K562 (cell line): ENCODE results near the gene DGAT2. TPM values are rescaled to one million over a fixed set of nuclear protein-coding genes. Genes with fewer than 3 reads are reported as not detected.

Experiments used
- CBX8 ChIP-seq: fragments of 200-600 bp; sonication (generic); IDR thresholded peaks from 2 replicates; pipeline ENCODE4 v1.6.1; 2012; ENCODE audit warnings: borderline replicate concordance, mixed run types, low read depth, mild to moderate bottlenecking, moderate library complexity, mixed read lengths, low read length, control low read depth, inconsistent platforms; ENCODE audit not compliant: poor library complexity, severe bottlenecking; ENCODE audit errors: extremely low read depth
- DACH1 ChIP-seq: fragments of 450-650 bp; IDR thresholded peaks from 2 replicates; pipeline ENCODE4 v1.6.1; 2018; ENCODE audit not compliant: partially characterized antibody
- E2F3 ChIP-seq: fragments of 250-450 bp; sonication (Bioruptor Pico); IDR thresholded peaks from 2 replicates; pipeline ENCODE4 v1.4.0; 2020; ENCODE audit warnings: mild to moderate bottlenecking
- EGR1 ChIP-seq: fragments of 450-650 bp; conservative IDR thresholded peaks from 2 replicates; pipeline ENCODE4 v1.6.1; 2017; ENCODE audit warnings: mild to moderate bottlenecking
- ELF1 ChIP-seq: fragments of 200-800 bp; sonication (Bioruptor generic); IDR thresholded peaks from 2 replicates; pipeline ENCODE4 v1.6.1; 2016; ENCODE audit warnings: missing genetic modification characterization, missing compliant biosample characterization
- ERF ChIP-seq: fragments of 450-650 bp; formaldehyde crosslinking; IDR thresholded peaks from 2 replicates; pipeline ENCODE4 v1.4.0; 2020; ENCODE audit warnings: mild to moderate bottlenecking, mixed read lengths
- FOXM1 ChIP-seq, 2 experiments: fragments of 450-650 bp in 1 of 2; sonication (generic) in 1 of 2; formaldehyde crosslinking in 1 of 2; IDR thresholded peaks; 2 replicates each; pipeline versions ENCODE4 v1.6.1 to v1.9.0; 2017 to 2022; ENCODE audit warnings: low read depth in 2 of 2, mild to moderate bottlenecking in 2 of 2, missing genetic modification reagents in 1 of 2, moderate library complexity in 1 of 2
- HDAC2 ChIP-seq: fragments of 450-650 bp; IDR thresholded peaks from 2 replicates; pipeline ENCODE4 v1.6.1; 2016; ENCODE audit warnings: mild to moderate bottlenecking
- MAFK ChIP-seq: IDR thresholded peaks from 2 replicates; pipeline ENCODE4 v1.6.1; 2011; ENCODE audit warnings: low read length, improper control_type of control experiment
- MAZ ChIP-seq, 2 experiments: fragments of 450-650 bp in 1 of 2; sonication (generic) in 1 of 2; formaldehyde crosslinking; IDR thresholded peaks in 1 of 2; conservative IDR thresholded peaks in 1 of 2; 2 replicates each; pipeline versions ENCODE4 v1.4.0 to v1.5.0; 2020; ENCODE audit warnings: mild to moderate bottlenecking in 1 of 2, missing genetic modification reagents in 1 of 2
- PPARD ChIP-seq: fragments of 250-450 bp; sonication (Bioruptor Pico); IDR thresholded peaks from 2 replicates; pipeline ENCODE4 v1.8.0; 2022; ENCODE audit warnings: inconsistent platforms, mild to moderate bottlenecking, moderate library complexity
- ZKSCAN1 ChIP-seq: fragments of 150-350 bp; IDR thresholded peaks from 2 replicates; pipeline ENCODE4 v1.6.1; 2016; ENCODE audit warnings: low read depth, low read length
- ZNF311 ChIP-seq: fragments of 250-450 bp; sonication (Bioruptor Pico); IDR thresholded peaks from 2 replicates; pipeline ENCODE4 v1.4.0; 2020; ENCODE audit warnings: mild to moderate bottlenecking, moderate library complexity
- ZNF764 ChIP-seq: fragments of 250-450 bp; sonication (Bioruptor Pico); IDR thresholded peaks from 2 replicates; pipeline ENCODE4 v1.4.0; 2020; ENCODE audit warnings: low read depth, mild to moderate bottlenecking, moderate library complexity
- polyA plus RNA-seq, 8 experiments: library from polyadenylated mRNA; depleted of rRNA in 4 of 8; stranded (reverse) in 5 of 8; unstranded in 3 of 8; fragments of >200 nt; fragmentation: Nextera tagmentation in 2 of 8; fragmentation: Illumina TruSeq in 1 of 8; extraction: Ambion mirVana in 2 of 8; extraction: Trizol in 1 of 8; gene quantifications; 2 replicates each; pipeline versions ENCODE4 v1.2.1 to v1.2.3, GENCODE V29; 2011 to 2014; ENCODE audit warnings: inconsistent platforms in 1 of 8, missing spikeins in 1 of 8
- total RNA-seq, 7 experiments: library from RNA; depleted of rRNA in 6 of 7; stranded (reverse); fragments of >200 nt in 6 of 7; fragmentation: Illumina TruSeq in 2 of 7; extraction: Trizol in 2 of 7; gene quantifications; 2 replicates each; pipeline versions ENCODE4 v1.2.1 to v1.2.3, GENCODE V29; 2011 to 2021; ENCODE audit warnings: low replicate concordance in 1 of 7
- TF ChIP-seq, protein P1 (sequence below): fragments of 450-650 bp; IDR thresholded peaks from 2 replicates; pipeline ENCODE4 v1.6.1; 2014; ENCODE audit warnings: low read depth, mild to moderate bottlenecking, moderate library complexity, borderline replicate concordance
- TF ChIP-seq, protein P2 (sequence below): sonication (generic); formaldehyde crosslinking; IDR thresholded peaks from 2 replicates; pipeline ENCODE4 v1.4.0; 2020; ENCODE audit warnings: mild to moderate bottlenecking, missing genetic modification reagents
- TF ChIP-seq, protein P3 (sequence below), 2 experiments: IDR thresholded peaks in 1 of 2; conservative IDR thresholded peaks in 1 of 2; 2 replicates each; pipeline ENCODE4 v1.6.1; 2016; ENCODE audit warnings: low read depth in 2 of 2, mild to moderate bottlenecking in 1 of 2, missing compliant biosample characterization in 1 of 2, missing genetic modification characterization in 1 of 2, moderate library complexity in 1 of 2
- TF ChIP-seq, protein P4 (sequence below), 2 experiments: IDR thresholded peaks; 2 replicates each; pipeline ENCODE4 v1.6.1; 2011; ENCODE audit warnings: borderline replicate concordance in 1 of 2, control low read depth in 1 of 2, low read depth in 1 of 2, low read length in 1 of 2, mild to moderate bottlenecking in 1 of 2, mixed read lengths in 1 of 2, moderate library complexity in 1 of 2; ENCODE audit not compliant: insufficient read depth in 1 of 2, insufficient read length in 1 of 2, poor library complexity in 1 of 2, severe bottlenecking in 1 of 2; ENCODE audit errors: extremely low read depth in 1 of 2

The DGAT2 gene
- total and polyA plus RNA-seq, 9 of the 15 experiments (the other 6 are each of a cell fraction or from before 2014, with no cell fraction given): 0.68 to 2.8 (median 1.8) TPM

DNA sequence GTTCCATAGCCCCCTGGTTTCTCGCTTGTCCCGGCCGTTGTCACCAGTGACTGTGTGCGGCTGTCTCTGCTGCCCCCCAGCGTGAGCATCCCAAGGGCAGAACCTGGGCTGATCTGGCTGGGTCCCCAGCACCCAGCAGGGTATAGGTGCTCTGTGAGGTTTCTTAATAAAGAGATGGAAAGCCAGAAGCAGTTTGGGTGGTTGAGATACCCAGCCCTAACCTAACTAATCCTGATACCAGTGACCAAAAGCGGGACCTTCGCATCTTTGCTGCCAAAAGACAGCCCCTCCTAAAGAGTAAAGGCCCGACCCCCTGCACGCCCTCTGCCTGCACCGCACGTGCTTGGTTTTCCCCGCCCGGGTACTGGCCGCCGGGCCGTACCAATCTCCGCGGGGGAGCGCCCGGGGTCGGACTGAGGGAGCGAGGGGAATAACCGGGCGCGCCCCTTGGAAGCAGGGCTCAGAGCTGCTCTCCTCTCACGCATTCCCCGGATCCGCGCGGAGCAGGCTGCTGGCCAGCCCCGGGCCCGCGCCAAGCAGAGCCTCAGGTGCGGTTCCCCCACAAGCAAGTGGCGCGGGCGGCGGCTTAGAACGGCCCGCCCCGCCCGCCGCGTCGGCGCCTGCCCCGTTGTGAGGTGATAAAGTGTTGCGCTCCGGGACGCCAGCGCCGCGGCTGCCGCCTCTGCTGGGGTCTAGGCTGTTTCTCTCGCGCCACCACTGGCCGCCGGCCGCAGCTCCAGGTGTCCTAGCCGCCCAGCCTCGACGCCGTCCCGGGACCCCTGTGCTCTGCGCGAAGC is at the start of gene DGAT2 (continued):
- TF ChIP-seq PPARD (CRISPR knock-in tag) (no peak), FOXM1 (IDR thresholded peaks at IDR 0.05; ENCODE audit: low read depth) (peak; percentile 56; the same call in 1 of the 2 replicates), FOXM1 (CRISPR knock-in tag; IDR thresholded peaks at IDR 0.05; ENCODE audit: low read depth) (no peak), ERF (CRISPR knock-in tag) (peak; percentile 76), HDAC2 (peak; percentile 24; the same call in 1 of the 2 replicates), MAZ (CRISPR knock-in tag; conservative IDR thresholded peaks at IDR 0.05 in 1 of 2, IDR thresholded peaks at IDR 0.05 in 1 of 2) (peak; percentile 87 to 92), MAFK (no peak), ZNF311 (no peak), EGR1 (0 out of 2 replicates have a peak, but pooled peaks have one; percentile 47), ZKSCAN1 (no peak), DACH1 (no peak), ZNF764 (CRISPR knock-in tag) (no peak), CBX8 (no peak), ELF1 (no peak), E2F3 (CRISPR knock-in tag) (peak; percentile 75)
- TF ChIP-seq, protein P1, sequence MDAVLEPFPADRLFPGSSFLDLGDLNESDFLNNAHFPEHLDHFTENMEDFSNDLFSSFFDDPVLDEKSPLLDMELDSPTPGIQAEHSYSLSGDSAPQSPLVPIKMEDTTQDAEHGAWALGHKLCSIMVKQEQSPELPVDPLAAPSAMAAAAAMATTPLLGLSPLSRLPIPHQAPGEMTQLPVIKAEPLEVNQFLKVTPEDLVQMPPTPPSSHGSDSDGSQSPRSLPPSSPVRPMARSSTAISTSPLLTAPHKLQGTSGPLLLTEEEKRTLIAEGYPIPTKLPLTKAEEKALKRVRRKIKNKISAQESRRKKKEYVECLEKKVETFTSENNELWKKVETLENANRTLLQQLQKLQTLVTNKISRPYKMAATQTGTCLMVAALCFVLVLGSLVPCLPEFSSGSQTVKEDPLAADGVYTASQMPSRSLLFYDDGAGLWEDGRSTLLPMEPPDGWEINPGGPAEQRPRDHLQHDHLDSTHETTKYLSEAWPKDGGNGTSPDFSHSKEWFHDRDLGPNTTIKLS: peak; percentile 85; the same call in 1 of the 2 replicates
- TF ChIP-seq, protein P2, sequence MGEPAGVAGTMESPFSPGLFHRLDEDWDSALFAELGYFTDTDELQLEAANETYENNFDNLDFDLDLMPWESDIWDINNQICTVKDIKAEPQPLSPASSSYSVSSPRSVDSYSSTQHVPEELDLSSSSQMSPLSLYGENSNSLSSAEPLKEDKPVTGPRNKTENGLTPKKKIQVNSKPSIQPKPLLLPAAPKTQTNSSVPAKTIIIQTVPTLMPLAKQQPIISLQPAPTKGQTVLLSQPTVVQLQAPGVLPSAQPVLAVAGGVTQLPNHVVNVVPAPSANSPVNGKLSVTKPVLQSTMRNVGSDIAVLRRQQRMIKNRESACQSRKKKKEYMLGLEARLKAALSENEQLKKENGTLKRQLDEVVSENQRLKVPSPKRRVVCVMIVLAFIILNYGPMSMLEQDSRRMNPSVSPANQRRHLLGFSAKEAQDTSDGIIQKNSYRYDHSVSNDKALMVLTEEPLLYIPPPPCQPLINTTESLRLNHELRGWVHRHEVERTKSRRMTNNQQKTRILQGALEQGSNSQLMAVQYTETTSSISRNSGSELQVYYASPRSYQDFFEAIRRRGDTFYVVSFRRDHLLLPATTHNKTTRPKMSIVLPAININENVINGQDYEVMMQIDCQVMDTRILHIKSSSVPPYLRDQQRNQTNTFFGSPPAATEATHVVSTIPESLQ: peak; percentile 97
- TF ChIP-seq, protein P3, sequence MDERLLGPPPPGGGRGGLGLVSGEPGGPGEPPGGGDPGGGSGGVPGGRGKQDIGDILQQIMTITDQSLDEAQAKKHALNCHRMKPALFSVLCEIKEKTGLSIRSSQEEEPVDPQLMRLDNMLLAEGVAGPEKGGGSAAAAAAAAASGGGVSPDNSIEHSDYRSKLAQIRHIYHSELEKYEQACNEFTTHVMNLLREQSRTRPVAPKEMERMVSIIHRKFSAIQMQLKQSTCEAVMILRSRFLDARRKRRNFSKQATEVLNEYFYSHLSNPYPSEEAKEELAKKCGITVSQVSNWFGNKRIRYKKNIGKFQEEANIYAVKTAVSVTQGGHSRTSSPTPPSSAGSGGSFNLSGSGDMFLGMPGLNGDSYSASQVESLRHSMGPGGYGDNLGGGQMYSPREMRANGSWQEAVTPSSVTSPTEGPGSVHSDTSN (CRISPR knock-in tag; IDR thresholded peaks at IDR 0.05; ENCODE audit: low read depth): no peak
- TF ChIP-seq, protein P3 (tag; conservative IDR thresholded peaks at IDR 0.05; ENCODE audit: low read depth): no peak
- TF ChIP-seq, protein P4, sequence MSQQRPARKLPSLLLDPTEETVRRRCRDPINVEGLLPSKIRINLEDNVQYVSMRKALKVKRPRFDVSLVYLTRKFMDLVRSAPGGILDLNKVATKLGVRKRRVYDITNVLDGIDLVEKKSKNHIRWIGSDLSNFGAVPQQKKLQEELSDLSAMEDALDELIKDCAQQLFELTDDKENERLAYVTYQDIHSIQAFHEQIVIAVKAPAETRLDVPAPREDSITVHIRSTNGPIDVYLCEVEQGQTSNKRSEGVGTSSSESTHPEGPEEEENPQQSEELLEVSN (IDR thresholded peaks at IDR 0.05; ENCODE audit: borderline replicate concordance in 1 of 2, extremely low read depth in 1 of 2, insufficient read depth in 1 of 2, insufficient read length in 1 of 2, low read depth in 1 of 2, low read length in 1 of 2, poor library complexity in 1 of 2, severe bottlenecking in 1 of 2): peak; percentile 96 to 98
